Hypothalamus (tissue), 51 donors: ENCODE measurements around the gene CR2.
"Not testable (repeated sequence)": the region's sequence is repeated elsewhere in the genome, so short reads cannot be mapped to it uniquely, and the experiment has no call there.

ENCODE experiments used
- DNase-seq, 51 donors: peaks; one replicate each; lab custom pipeline; 2025; lab: John Stamatoyannopoulos, UW

CR2 gene

GRCh38 chr1:207454046-207454964, at the start of gene CR2:
Gene CR2 (plus strand): TSS chr1:207454328. CDS start chr1:207454419, 91 bp downstream.
- peak in 16 of 51 donors; percentile 0 to 29 (median 4) for DNase-seq

GRCh38 chr1:207404849-207405525, 49.1 kb upstream of the CR2 start:
- peak in 1 of 51 donors; percentile 42 for DNase-seq

GRCh38 chr1:207405814-207406213, 48.3 kb upstream of the CR2 start:
- DNase-seq, result no peak

- DNase-seq, result no peak
These were observed 46.4 kb upstream of the CR2 start for GRCh38 chr1:207407655-207408260.

- DNase-seq, result no peak
These were observed 41.3 kb upstream of the CR2 start for GRCh38 chr1:207412845-207413244.

- DNase-seq, result no peak
These were observed 39.5 kb upstream of the CR2 start for GRCh38 chr1:207414606-207415108.

GRCh38 chr1:207417076-207417475, 37.1 kb upstream of the CR2 start:
- DNase-seq, result no peak

GRCh38 chr1:207418351-207418750, 35.8 kb upstream of the CR2 start:
- DNase-seq, result no peak

- no peak for DNase-seq
These were observed 34.0 kb upstream of the CR2 start for GRCh38 chr1:207420109-207420508.

GRCh38 chr1:207421078-207421477, 33.0 kb upstream of the CR2 start:
- no peak for DNase-seq

GRCh38 chr1:207423560-207424292, 30.4 kb upstream of the CR2 start:
- DNase-seq, result no peak

- no peak for DNase-seq
These were observed 29.5 kb upstream of the CR2 start for GRCh38 chr1:207424570-207425131.

GRCh38 chr1:207427832-207428585, 26.1 kb upstream of the CR2 start:
- DNase-seq, result no peak

- DNase-seq, result no peak
These were observed 25.3 kb upstream of the CR2 start for GRCh38 chr1:207428783-207429182.

- no peak for DNase-seq
These were observed 24.2 kb upstream of the CR2 start for GRCh38 chr1:207429963-207430362.

- no peak for DNase-seq
These were observed 23.5 kb upstream of the CR2 start for GRCh38 chr1:207430602-207431001.

GRCh38 chr1:207431508-207431907, 22.6 kb upstream of the CR2 start:
- DNase-seq, result no peak

GRCh38 chr1:207433435-207433834, 20.7 kb upstream of the CR2 start:
- no peak for DNase-seq

- DNase-seq, result not testable (repeated sequence)
These were observed 17.4 kb upstream of the CR2 start for GRCh38 chr1:207436746-207437145.
